Gastroesophageal sphincter (tissue), 3 donors: ENCODE results near the gene DRD4.

Source experiments
- CTCF ChIP-seq, 4 experiments: fragments of 200-600 bp in 2 of 4; fragments of 450-650 bp in 2 of 4; sonication (generic) in 1 of 4; IDR thresholded peaks; one replicate each; pipeline ENCODE4 v1.5.1; 2017 to 2019; ENCODE audit warnings: antibody characterized with exemption in 4 of 4, mild to moderate bottlenecking in 2 of 4, moderate library complexity in 2 of 4
- POLR2A ChIP-seq, 2 donors: fragments of 450-650 bp; IDR thresholded peaks; one replicate each; pipeline ENCODE4 v1.6.1; 2017; ENCODE audit warnings: antibody characterized with exemption in 2 of 2, mild to moderate bottlenecking in 2 of 2, moderate library complexity in 1 of 2

- TF ChIP-seq CTCF (IDR thresholded peaks at IDR 0.05) (no peak), POLR2A (IDR thresholded peaks at IDR 0.05) (no peak)
Measured at GRCh38 chr11:679271-680207, 42.5 kb downstream of the DRD4 start.
